ENCODE results near the gene TMEM255B. TPM values are rescaled to one million over a fixed set of nuclear protein-coding genes. Genes with fewer than 3 reads are reported as not detected.

TMEM255B gene
- total RNA-seq, 1 experiment from 2014 or later, result 2.8 TPM

DNA sequence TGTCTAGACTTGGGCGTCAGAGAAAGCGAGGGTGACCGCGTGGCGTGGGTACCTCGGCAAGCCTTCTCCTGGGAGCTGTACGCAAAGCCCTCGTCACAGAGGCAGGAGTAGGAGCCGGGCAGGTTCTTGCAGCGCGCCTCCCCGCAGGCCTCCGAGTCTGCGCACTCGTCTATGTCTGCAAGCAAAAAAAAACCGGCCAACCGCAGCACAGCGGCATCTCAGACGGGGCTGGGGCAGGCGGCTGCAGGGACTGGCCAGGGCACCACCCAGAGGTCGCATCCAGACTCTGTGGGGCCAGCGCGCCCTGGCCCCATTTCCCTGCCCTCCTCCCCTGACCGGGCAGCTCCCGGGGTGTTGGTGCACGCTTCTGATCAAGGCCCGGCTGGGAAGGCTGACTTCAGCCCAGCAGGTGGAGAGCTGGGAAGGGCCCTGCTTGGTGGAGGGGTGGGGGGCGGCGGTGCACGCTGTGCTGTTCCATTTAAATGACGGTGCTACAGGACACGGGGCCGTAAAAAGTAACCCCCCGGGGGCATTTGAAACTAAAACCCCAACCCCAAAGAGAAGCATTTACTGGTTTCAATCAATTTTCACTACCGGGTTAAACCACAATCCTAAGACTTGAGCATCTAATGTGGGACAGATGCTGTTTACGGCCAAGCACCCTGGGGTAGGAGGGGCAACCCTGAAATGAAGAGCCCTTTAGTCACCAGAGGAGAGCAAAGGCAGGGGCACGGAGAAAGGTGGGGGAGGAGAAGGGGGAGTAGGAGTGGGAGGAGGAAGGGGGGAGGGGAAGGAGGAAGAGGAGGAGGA, 76.6 kb downstream of the TMEM255B start:
- Histone ChIP-seq H4K8ac (replicated peaks; ENCODE audit: insufficient read length, low read depth, low read length) (no peak overlapping the region), H3K4ac (ENCODE audit: low read depth, low read length) (no peak overlapping the region), H3K14ac (ENCODE audit: insufficient read depth, low read length) (no peak overlapping the region; the same call in 1 of the 2 replicates), H2AK5ac (ENCODE audit: insufficient read length, low read length) (no peak overlapping the region), H3K27ac (ENCODE audit: insufficient read length, low read depth, low read length) (no peak overlapping the region), H2BK20ac (ENCODE audit: low read depth, low read length, poor library complexity, severe bottlenecking) (no peak overlapping the region), H2BK15ac (ENCODE audit: low read depth, low read length) (no peak overlapping the region), H2BK5ac (ENCODE audit: insufficient read length, low read length) (no peak overlapping the region), H3K23me2 (ENCODE audit: insufficient read length, low read depth, low read length, poor library complexity, severe bottlenecking) (no peaks in the 10 kb centered on the region), H2BK12ac (ENCODE audit: insufficient read length, low read depth, low read length) (no peak overlapping the region), H4K5ac (ENCODE audit: insufficient read length, low read depth, low read length) (peak overlapping the region; percentile 54), H3K79me2 (ENCODE audit: insufficient read depth, low read length) (no peaks in the 10 kb centered on the region), H4K20me1 (ENCODE audit: control insufficient read depth, insufficient read depth, insufficient read length) (no peaks in the 10 kb centered on the region), H2AFZ (ENCODE audit: low read length) (no peak overlapping the region), H3K56ac (ENCODE audit: insufficient read length, low read depth, low read length) (no peak overlapping the region), H3K23ac (ENCODE audit: insufficient read length, low read depth, low read length) (no peak overlapping the region), H3K4me2 (ENCODE audit: insufficient read depth, insufficient read length, low read length) (no peak overlapping the region), H3K27me3 (ENCODE audit: insufficient read depth, low read length) (no peaks in the 10 kb centered on the region), H3K9ac (ENCODE audit: extremely low read depth, insufficient read length, low read length) (no peak overlapping the region), H3K9me3 (ENCODE audit: control insufficient read depth, low read depth, low read length) (no peaks in the 10 kb centered on the region), H4K91ac (ENCODE audit: insufficient read length, low read depth, low read length) (no peak overlapping the region), H3K79me1 (ENCODE audit: insufficient read depth, low read depth, low read length, poor library complexity, severe bottlenecking) (no peaks in the 10 kb centered on the region), H3K4me1 (ENCODE audit: insufficient read depth, low read length) (no peaks in the 10 kb centered on the region), H3K18ac (ENCODE audit: insufficient read length, low read depth, low read length) (no peak overlapping the region), H3T11ph (ENCODE audit: low read length) (no peak overlapping the region), H2BK120ac (ENCODE audit: low read depth, low read length, poor library complexity, severe bottlenecking) (no peak overlapping the region)
- Mint-ChIP-seq H3K9me3 (no peaks in the 10 kb centered on the region), H3K4me1 (peaks cover 16 to 21% of the 10 kb centered on the region in 2 experiments), H3K36me3 (ENCODE audit: insufficient read depth in 1 of 3, low read depth in 3 of 3) (peaks cover 8 to 34% (median 15%) of the 10 kb centered on the region in 3 experiments; a peak in 6 of 7 replicates), H3K4me3 (no peak overlapping the region), H3K27me3 (ENCODE audit: low read depth) (no peaks in the 10 kb centered on the region), H3K27ac (peak overlapping the region in 1 of 3 experiments; percentile 57; a peak in 1 of 7 replicates)
- no peak for DNase-seq
- TF ChIP-seq, protein P1, sequence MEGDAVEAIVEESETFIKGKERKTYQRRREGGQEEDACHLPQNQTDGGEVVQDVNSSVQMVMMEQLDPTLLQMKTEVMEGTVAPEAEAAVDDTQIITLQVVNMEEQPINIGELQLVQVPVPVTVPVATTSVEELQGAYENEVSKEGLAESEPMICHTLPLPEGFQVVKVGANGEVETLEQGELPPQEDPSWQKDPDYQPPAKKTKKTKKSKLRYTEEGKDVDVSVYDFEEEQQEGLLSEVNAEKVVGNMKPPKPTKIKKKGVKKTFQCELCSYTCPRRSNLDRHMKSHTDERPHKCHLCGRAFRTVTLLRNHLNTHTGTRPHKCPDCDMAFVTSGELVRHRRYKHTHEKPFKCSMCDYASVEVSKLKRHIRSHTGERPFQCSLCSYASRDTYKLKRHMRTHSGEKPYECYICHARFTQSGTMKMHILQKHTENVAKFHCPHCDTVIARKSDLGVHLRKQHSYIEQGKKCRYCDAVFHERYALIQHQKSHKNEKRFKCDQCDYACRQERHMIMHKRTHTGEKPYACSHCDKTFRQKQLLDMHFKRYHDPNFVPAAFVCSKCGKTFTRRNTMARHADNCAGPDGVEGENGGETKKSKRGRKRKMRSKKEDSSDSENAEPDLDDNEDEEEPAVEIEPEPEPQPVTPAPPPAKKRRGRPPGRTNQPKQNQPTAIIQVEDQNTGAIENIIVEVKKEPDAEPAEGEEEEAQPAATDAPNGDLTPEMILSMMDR (conservative IDR thresholded peaks at IDR 0.05), result no peak
- no CpG with 5 or more reads among the region's 37 CpGs for WGBS (ENCODE audit: extremely low coverage, insufficient read length, low lambda C conversion rate)

Data from H9 (cell line).